Measurements from ENCODE around the gene SHKBP1. TPM values are rescaled to one million over a fixed set of nuclear protein-coding genes. Genes with fewer than 3 reads are reported as not detected.
A peak's percentile ranks its signal among the peaks of the same experiment; 100 is the strongest.

The SHKBP1 gene
- total RNA-seq, 1 donor from 2014 or later = 56.3 TPM

GRCh38 chr19:40576151-40576584 lies 505 bp upstream of the SHKBP1 start:
- peak overlapping the region; percentile 85 for H3K4me3 ChIP-seq (ENCODE audit: insufficient read depth, low read depth, low read length)
- H3K27me3 ChIP-seq (ENCODE audit: insufficient read depth, low read length) = no peaks in the 10 kb centered on the region
- no peaks in the 10 kb centered on the region for H3K9me3 ChIP-seq (ENCODE audit: insufficient read depth, low read depth, low read length)
- Mint-ChIP-seq H3K27me3 (ENCODE audit: low read depth, unreplicated experiment) (no peaks in the 10 kb centered on the region), H3K36me3 (ENCODE audit: low read depth, unreplicated experiment) (peaks cover 8% of the 10 kb centered on the region), H3K9me3 (ENCODE audit: unreplicated experiment) (peaks cover 3% of the 10 kb centered on the region), H3K27ac (ENCODE audit: unreplicated experiment) (no peak overlapping the region), H3K4me3 (ENCODE audit: unreplicated experiment) (peak overlapping the region; percentile 79), H3K4me1 (ENCODE audit: low read depth, unreplicated experiment) (peaks cover 2% of the 10 kb centered on the region)
- H2AFZ ChIP-seq (ENCODE audit: low read depth, low read length) = peak overlapping the region; percentile 80
- peak overlapping the region; percentile 87 for H3K9ac ChIP-seq (ENCODE audit: low read length)
- H4K20me1 ChIP-seq (ENCODE audit: insufficient read depth, low read length) = no peaks in the 10 kb centered on the region
- TF ChIP-seq EZH2 (IDR thresholded peaks at IDR 0.05; ENCODE audit: insufficient read depth, low read length) = no peak
- TF ChIP-seq CTCF (IDR thresholded peaks at IDR 0.05; ENCODE audit: insufficient read depth, low read depth, low read length) = no peak
- DNase-seq (ENCODE audit: low read depth) = no peak
- no peak for FAIRE-seq
- peaks cover 3% of the 10 kb centered on the region for H3K36me3 ChIP-seq (ENCODE audit: insufficient read depth, low read length)
- peaks cover 8% of the 10 kb centered on the region for H3K79me2 ChIP-seq (ENCODE audit: insufficient read depth, low read length)
- peaks cover 3% of the 10 kb centered on the region for H3K4me1 ChIP-seq (ENCODE audit: insufficient read depth, low read length)
- peak overlapping the region; percentile 94 for H3K4me2 ChIP-seq (ENCODE audit: low read length)
- H3K27ac ChIP-seq (ENCODE audit: low read depth, low read length) = no peak overlapping the region

GRCh38 chr19:40578442-40578908 lies 1.8 kb downstream of the SHKBP1 start:
- peaks cover 3% of the 10 kb centered on the region for H3K36me3 ChIP-seq (ENCODE audit: insufficient read depth, low read length)
- peaks cover 3% of the 10 kb centered on the region for H3K4me1 ChIP-seq (ENCODE audit: insufficient read depth, low read length)
- Mint-ChIP-seq H3K27me3 (ENCODE audit: low read depth, unreplicated experiment) (no peaks in the 10 kb centered on the region), H3K36me3 (ENCODE audit: low read depth, unreplicated experiment) (peaks cover 12% of the 10 kb centered on the region), H3K4me1 (ENCODE audit: low read depth, unreplicated experiment) (peaks cover 2% of the 10 kb centered on the region), H3K27ac (ENCODE audit: unreplicated experiment) (peak overlapping the region; percentile 47), H3K4me3 (ENCODE audit: unreplicated experiment) (peak overlapping the region; percentile 79), H3K9me3 (ENCODE audit: unreplicated experiment) (no peaks in the 10 kb centered on the region)
- no peaks in the 10 kb centered on the region for H3K9me3 ChIP-seq (ENCODE audit: insufficient read depth, low read depth, low read length)
- no peak for TF ChIP-seq EZH2 (IDR thresholded peaks at IDR 0.05; ENCODE audit: insufficient read depth, low read length)
- H2AFZ ChIP-seq (ENCODE audit: low read depth, low read length) = no peak overlapping the region
- FAIRE-seq (no peak), DNase-seq (ENCODE audit: low read depth) (peak; percentile 16)
- H4K20me1 ChIP-seq (ENCODE audit: insufficient read depth, low read length) = no peaks in the 10 kb centered on the region
- no peak overlapping the region for H3K9ac ChIP-seq (ENCODE audit: low read length)
- no peak overlapping the region for H3K4me3 ChIP-seq (ENCODE audit: insufficient read depth, low read depth, low read length)
- H3K27me3 ChIP-seq (ENCODE audit: insufficient read depth, low read length) = no peaks in the 10 kb centered on the region
- no peak overlapping the region for H3K27ac ChIP-seq (ENCODE audit: low read depth, low read length)
- H3K4me2 ChIP-seq (ENCODE audit: low read length) = peak overlapping the region; percentile 94
- peaks cover 8% of the 10 kb centered on the region for H3K79me2 ChIP-seq (ENCODE audit: insufficient read depth, low read length)

GRCh38 chr19:40580619-40581018 lies 3.9 kb downstream of the SHKBP1 start:
- H3K27ac Mint-ChIP-seq (ENCODE audit: unreplicated experiment) = no peak overlapping the region

More at GRCh38 chr19:40580619-40581018, 3.9 kb downstream of the SHKBP1 start:
- no peak for FAIRE-seq
- no peaks in the 10 kb centered on the region for H3K9me3 ChIP-seq (ENCODE audit: insufficient read depth, low read depth, low read length)
- H3K4me1 ChIP-seq (ENCODE audit: insufficient read depth, low read length) = peaks cover 15% of the 10 kb centered on the region
- no peak overlapping the region for H3K4me2 ChIP-seq (ENCODE audit: low read length)
- H3K4me3 Mint-ChIP-seq (ENCODE audit: unreplicated experiment) = no peak overlapping the region
- no peaks in the 10 kb centered on the region for H3K27me3 ChIP-seq (ENCODE audit: insufficient read depth, low read length)
- H3K27me3 Mint-ChIP-seq (ENCODE audit: low read depth, unreplicated experiment) = no peaks in the 10 kb centered on the region
- H3K79me2 ChIP-seq (ENCODE audit: insufficient read depth, low read length) = peaks cover 8% of the 10 kb centered on the region
- DNase-seq (ENCODE audit: low read depth) = no peak
- TF ChIP-seq CTCF (IDR thresholded peaks at IDR 0.05; ENCODE audit: insufficient read depth, low read depth, low read length) = no peak
- no peak for TF ChIP-seq EZH2 (IDR thresholded peaks at IDR 0.05; ENCODE audit: insufficient read depth, low read length)
- peaks cover 3% of the 10 kb centered on the region for H3K36me3 ChIP-seq (ENCODE audit: insufficient read depth, low read length)
- H3K36me3 Mint-ChIP-seq (ENCODE audit: low read depth, unreplicated experiment) = peaks cover 24% of the 10 kb centered on the region
- no peak overlapping the region for H3K4me3 ChIP-seq (ENCODE audit: insufficient read depth, low read depth, low read length)
- no peaks in the 10 kb centered on the region for H4K20me1 ChIP-seq (ENCODE audit: insufficient read depth, low read length)
- no peak overlapping the region for H2AFZ ChIP-seq (ENCODE audit: low read depth, low read length)
- peaks cover 2% of the 10 kb centered on the region for H3K4me1 Mint-ChIP-seq (ENCODE audit: low read depth, unreplicated experiment)
- no peaks in the 10 kb centered on the region for H3K9me3 Mint-ChIP-seq (ENCODE audit: unreplicated experiment)
- H3K27ac ChIP-seq (ENCODE audit: low read depth, low read length) = no peak overlapping the region
- H3K9ac ChIP-seq (ENCODE audit: low read length) = no peak overlapping the region

Measured in astrocyte (in vitro differentiated cells and primary cell).